Heart right ventricle (tissue), 16 donors: Measurements from ENCODE around the gene CDCA7L. TPM values are rescaled to one million over a fixed set of nuclear protein-coding genes. Genes with fewer than 3 reads are reported as not detected.

ENCODE experiments used
- ATAC-seq, 8 donors: fragments of 200-7000 bp; cut with Tn5 transposase; one replicate each; pipeline ENCODE4 v1.9.1; 2020; ENCODE audit warnings: mild to moderate bottlenecking in 8 of 8, moderate library complexity in 8 of 8, moderate number of reproducible peaks in 1 of 8
- DNase-seq, 2 donors: peaks; one replicate each; pipeline ENCODE4 v3.0.0-alpha.2; 2020
- H3K27ac ChIP-seq, 10 donors: fragments of 200-600 bp; sonication (generic) in 2 of 10; one replicate each; pipeline versions ENCODE4 v1.5.0 to v1.8.0; 2020 to 2022; ENCODE audit warnings: mild to moderate bottlenecking in 3 of 10
- H3K27me3 ChIP-seq, 7 donors: fragments of 200-600 bp; one replicate each; pipeline ENCODE4 v1.8.0; 2021 to 2022; ENCODE audit warnings: mild to moderate bottlenecking in 2 of 7
- H3K36me3 ChIP-seq, 9 donors: fragments of 200-600 bp; sonication (generic) in 1 of 9; one replicate each; pipeline versions ENCODE4 v1.5.0 to v1.8.0; 2020 to 2022; ENCODE audit warnings: mild to moderate bottlenecking in 2 of 9
- H3K4me1 ChIP-seq, 9 donors: fragments of 200-600 bp; sonication (generic) in 1 of 9; one replicate each; pipeline versions ENCODE4 v1.5.0 to v1.8.0; 2020 to 2022; ENCODE audit warnings: mild to moderate bottlenecking in 4 of 9
- H3K4me3 ChIP-seq, 10 donors: fragments of 200-600 bp; sonication (generic) in 2 of 10; one replicate each; pipeline versions ENCODE4 v1.5.0 to v1.8.0; 2020 to 2022; ENCODE audit warnings: mild to moderate bottlenecking in 7 of 10, moderate library complexity in 2 of 10
- H3K9me3 ChIP-seq, 11 donors: fragments of 200-600 bp in 10 of 11; sonication (generic) in 2 of 11; one replicate each; pipeline versions ENCODE4 v1.5.0 to v1.8.0; 2013 to 2022; ENCODE audit warnings: mild to moderate bottlenecking in 2 of 11, control low read depth in 1 of 11, moderate library complexity in 1 of 11
- WGBS, 2 donors: extraction: QIAGEN DNeasy Blood & Tissue Kit; methylation state at CpG; one replicate each; pipeline ENCODE4 v1.1.7; 2013; ENCODE audit warnings: inconsistent platforms in 1 of 2; 5-methylcytosine and 5-hydroxymethylcytosine counted together
- intact Hi-C, 10 donors: fragments of 100-400 bp; cut with DNase I; formaldehyde crosslinking; loops; one replicate each; pipeline versions ENCODE4 v1.11.1 to v1.14.2; 2022
- polyA plus RNA-seq, 2 donors: library from polyadenylated mRNA; stranded (reverse); fragments of 200-250 nt; gene quantifications; one replicate each; pipeline ENCODE4 v1.2.3, GENCODE V29; 2013
- total RNA-seq, 10 donors: library from RNA; stranded (reverse); fragmentation: NEBNext Ultra II Directional in 3 of 10; extraction: Animal tissue kit (Norgen Biotek cat#: 25700) in 3 of 10; gene quantifications; one replicate each; pipeline versions ENCODE4 v1.2.1 to v1.2.4, GENCODE V29; 2021 to 2023
- TF ChIP-seq, protein P1 (sequence below), 9 donors: fragments of 200-600 bp; sonication (generic) in 2 of 9; IDR thresholded peaks; one replicate each; pipeline versions ENCODE4 v1.5.0 to v1.8.0; 2021 to 2022; ENCODE audit warnings: antibody characterized with exemption in 9 of 9, mild to moderate bottlenecking in 5 of 9, moderate library complexity in 1 of 9
- donor health status: Arrhythmogenic right ventricular cardiomyopathy.
- donor health status: ischemic (EF 13 %, LVEDD 7.1; RV severe dilation, severe dysfunction).
- donor health status: healthy with polysubstance abuse.
- donor health status: DM: no; HTN: yes; CAD: no.
- donor health status: DM: no; HTN: no; CAD: no.
- donor health status: ischemic (EF 25% LVEDD 6.9; RV normal size, moderate dysfunction).
- donor health status: ischemic (EF 25% LVEDD 5.7; RV mildly dilated, moderate dysfunction).
- donor health status: healthy.
- donor health status: DM: yes; HTN: yes; CAD: no.
- donor health status: Ischemic cardiomyopathy.
- donor health status: ischemic (EF 35%, LVEDD 5.7; RV mildly dilated, moderate dysfunction).
- donor health status: nonischemic (EF 11% LVEDD 7.7; RV severe dilation, severe dysfunction).
- donor health status: DM: yes; HTN: yes; CAD: no.
- donor health status: PGD.
- donor health status: ischemic (EF 29% LVEDD 5.4; RV normal size, mild dysfunction).
- donor health status: nonischemic (EF 23%, LVEDD 6.1; RV moderate dilation, normal function).

The CDCA7L gene
- total and polyA plus RNA-seq, 12 donors = 10.6 to 59.1 (median 42.8) TPM

DNA sequence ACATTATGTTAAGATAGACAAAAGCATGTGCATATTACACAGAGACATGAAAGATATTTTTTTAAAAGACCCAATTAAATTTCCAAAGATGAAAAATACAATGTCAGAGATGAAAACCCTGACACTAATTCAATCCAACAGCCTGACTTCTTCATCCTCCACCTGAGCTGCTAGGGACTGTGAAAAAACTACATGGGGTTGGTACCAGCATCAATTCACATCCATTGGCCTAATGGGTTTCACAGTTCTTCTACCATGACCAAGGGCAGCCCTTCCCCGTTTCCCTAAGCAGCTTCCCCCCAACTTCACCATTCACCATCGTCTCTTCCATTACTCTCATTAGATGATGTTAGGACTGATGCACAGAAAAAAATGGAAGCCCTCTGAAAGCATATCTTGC, 37.4 kb upstream of the CDCA7L start:
- WGBS, 2 donors = 82 to 87% methylated on average over 2 of the region's 2 CpGs
- TF ChIP-seq, protein P1, sequence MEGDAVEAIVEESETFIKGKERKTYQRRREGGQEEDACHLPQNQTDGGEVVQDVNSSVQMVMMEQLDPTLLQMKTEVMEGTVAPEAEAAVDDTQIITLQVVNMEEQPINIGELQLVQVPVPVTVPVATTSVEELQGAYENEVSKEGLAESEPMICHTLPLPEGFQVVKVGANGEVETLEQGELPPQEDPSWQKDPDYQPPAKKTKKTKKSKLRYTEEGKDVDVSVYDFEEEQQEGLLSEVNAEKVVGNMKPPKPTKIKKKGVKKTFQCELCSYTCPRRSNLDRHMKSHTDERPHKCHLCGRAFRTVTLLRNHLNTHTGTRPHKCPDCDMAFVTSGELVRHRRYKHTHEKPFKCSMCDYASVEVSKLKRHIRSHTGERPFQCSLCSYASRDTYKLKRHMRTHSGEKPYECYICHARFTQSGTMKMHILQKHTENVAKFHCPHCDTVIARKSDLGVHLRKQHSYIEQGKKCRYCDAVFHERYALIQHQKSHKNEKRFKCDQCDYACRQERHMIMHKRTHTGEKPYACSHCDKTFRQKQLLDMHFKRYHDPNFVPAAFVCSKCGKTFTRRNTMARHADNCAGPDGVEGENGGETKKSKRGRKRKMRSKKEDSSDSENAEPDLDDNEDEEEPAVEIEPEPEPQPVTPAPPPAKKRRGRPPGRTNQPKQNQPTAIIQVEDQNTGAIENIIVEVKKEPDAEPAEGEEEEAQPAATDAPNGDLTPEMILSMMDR (IDR thresholded peaks at IDR 0.05) = no peak
- DNase-seq (no peak), ATAC-seq (no peak)
- H3K4me3 ChIP-seq = no peak overlapping the region
- H3K36me3 ChIP-seq = no peaks in the 10 kb centered on the region
- H3K27me3 ChIP-seq = no peaks in the 10 kb centered on the region
- no peaks in the 10 kb centered on the region for H3K9me3 ChIP-seq
- H3K4me1 ChIP-seq = peaks cover 0 to 4% (median 0%) of the 10 kb centered on the region in 9 donors
- intact Hi-C loops = no loop called here
- H3K27ac ChIP-seq = no peak overlapping the region

DNA sequence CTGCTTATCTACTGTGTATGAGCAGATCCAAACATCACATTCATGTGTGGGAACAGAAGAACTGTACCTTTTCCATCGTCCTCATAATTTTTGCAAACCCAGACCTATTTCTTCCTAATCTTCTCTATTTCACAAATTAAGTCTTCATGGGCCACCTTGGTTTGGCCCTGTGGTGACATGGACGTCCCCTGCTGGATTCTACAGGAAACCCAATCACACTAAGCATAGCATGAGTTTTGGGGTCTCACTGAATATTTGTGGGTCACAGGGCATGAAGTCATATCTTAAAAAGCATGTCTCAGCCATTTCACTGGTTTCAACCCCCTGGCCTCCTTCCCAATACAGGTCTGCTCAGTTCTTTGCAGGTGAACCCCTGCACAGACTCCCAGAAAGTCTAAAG, 35.8 kb upstream of the CDCA7L start:
- no peaks in the 10 kb centered on the region for H3K9me3 ChIP-seq
- WGBS, 2 donors = 74 to 89% methylated on average over 2 of the region's 2 CpGs
- no peaks in the 10 kb centered on the region for H3K27me3 ChIP-seq
- DNase-seq (no peak), ATAC-seq (no peak)
- TF ChIP-seq, protein P1 (IDR thresholded peaks at IDR 0.05) = no peak
- H3K4me3 ChIP-seq = no peak overlapping the region
- no peak overlapping the region for H3K27ac ChIP-seq
- no peaks in the 10 kb centered on the region for H3K36me3 ChIP-seq
- intact Hi-C loops = no loop called here
- peaks cover 0 to 4% (median 0%) of the 10 kb centered on the region in 9 donors for H3K4me1 ChIP-seq

DNA sequence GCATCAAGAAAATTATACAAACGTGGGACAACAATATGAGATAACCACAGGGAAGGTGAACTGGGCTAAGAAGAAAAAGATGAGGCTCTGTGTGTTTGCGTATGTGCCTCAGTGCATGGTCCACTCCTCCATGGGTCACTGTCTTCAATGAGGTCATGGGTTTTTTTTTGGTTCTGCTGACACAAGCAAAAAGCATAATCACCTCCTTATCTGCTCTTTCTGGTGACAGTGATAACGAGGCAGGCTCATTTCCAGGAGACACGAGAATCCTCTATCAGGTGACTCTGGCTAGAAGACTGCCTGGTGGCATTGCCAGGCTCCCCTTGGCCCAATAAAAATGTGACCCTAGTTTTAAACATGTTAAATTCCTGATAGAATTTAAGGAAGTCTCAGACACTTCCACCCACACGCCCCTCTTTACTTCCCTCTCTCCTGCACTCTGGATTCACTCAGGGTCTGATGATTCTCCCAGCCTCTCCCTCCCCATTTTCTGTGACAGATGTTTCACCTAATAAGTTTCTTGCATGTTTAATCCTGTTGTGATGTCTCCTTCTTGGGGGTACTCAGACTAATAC, 35.3 kb upstream of the CDCA7L start:
- intact Hi-C loops = no loop called here
- Histone ChIP-seq H3K27ac (no peak overlapping the region), H3K4me1 (peaks cover 0 to 4% (median 0%) of the 10 kb centered on the region in 9 donors), H3K36me3 (no peaks in the 10 kb centered on the region), H3K27me3 (no peaks in the 10 kb centered on the region), H3K4me3 (no peak overlapping the region), H3K9me3 (no peaks in the 10 kb centered on the region)
- WGBS, 2 donors = 35 to 36% methylated on average over 5 of the region's 5 CpGs
- TF ChIP-seq, protein P1 (IDR thresholded peaks at IDR 0.05) = no peak
- DNase-seq (no peak), ATAC-seq (no peak)

- no peak for ATAC-seq
- Histone ChIP-seq H3K36me3 (no peaks in the 10 kb centered on the region), H3K27ac (no peak overlapping the region), H3K4me1 (no peaks in the 10 kb centered on the region), H3K4me3 (no peak overlapping the region), H3K27me3 (peaks cover 0 to 4% (median 0%) of the 10 kb centered on the region in 7 donors), H3K9me3 (peaks cover 0 to 6% (median 0%) of the 10 kb centered on the region in 11 donors)
- intact Hi-C loops = no loop called here
- 78 to 85% methylated on average over 5 of the region's 5 CpGs for WGBS, 2 donors
- TF ChIP-seq, protein P1 (IDR thresholded peaks at IDR 0.05) = no peak
- DNase-seq = no peak
Observed at GRCh38 chr7:21972397-21972784, 26.7 kb upstream of the CDCA7L start.
